ENCODE measurements around the gene RAPGEF5.

GRCh38 chr7:22094413-22095342 is 262.3 kb downstream of the RAPGEF5 start:
- TF ChIP-seq, protein P1, sequence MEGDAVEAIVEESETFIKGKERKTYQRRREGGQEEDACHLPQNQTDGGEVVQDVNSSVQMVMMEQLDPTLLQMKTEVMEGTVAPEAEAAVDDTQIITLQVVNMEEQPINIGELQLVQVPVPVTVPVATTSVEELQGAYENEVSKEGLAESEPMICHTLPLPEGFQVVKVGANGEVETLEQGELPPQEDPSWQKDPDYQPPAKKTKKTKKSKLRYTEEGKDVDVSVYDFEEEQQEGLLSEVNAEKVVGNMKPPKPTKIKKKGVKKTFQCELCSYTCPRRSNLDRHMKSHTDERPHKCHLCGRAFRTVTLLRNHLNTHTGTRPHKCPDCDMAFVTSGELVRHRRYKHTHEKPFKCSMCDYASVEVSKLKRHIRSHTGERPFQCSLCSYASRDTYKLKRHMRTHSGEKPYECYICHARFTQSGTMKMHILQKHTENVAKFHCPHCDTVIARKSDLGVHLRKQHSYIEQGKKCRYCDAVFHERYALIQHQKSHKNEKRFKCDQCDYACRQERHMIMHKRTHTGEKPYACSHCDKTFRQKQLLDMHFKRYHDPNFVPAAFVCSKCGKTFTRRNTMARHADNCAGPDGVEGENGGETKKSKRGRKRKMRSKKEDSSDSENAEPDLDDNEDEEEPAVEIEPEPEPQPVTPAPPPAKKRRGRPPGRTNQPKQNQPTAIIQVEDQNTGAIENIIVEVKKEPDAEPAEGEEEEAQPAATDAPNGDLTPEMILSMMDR (IDR thresholded peaks at IDR 0.05; ENCODE audit: extremely low read depth in 1 of 2, insufficient read depth in 1 of 2, low read depth in 1 of 2, low read length in 2 of 2): peak in 1 of 2 donors; percentile 4
- no peak for TF ChIP-seq EZH2 (IDR thresholded peaks at IDR 0.05; ENCODE audit: borderline replicate concordance, low read depth, low read length, severe bottlenecking)
- TF ChIP-seq POLR2A (IDR thresholded peaks at IDR 0.05; ENCODE audit: low read depth, low read length): no peak
- TF ChIP-seq, protein P2, sequence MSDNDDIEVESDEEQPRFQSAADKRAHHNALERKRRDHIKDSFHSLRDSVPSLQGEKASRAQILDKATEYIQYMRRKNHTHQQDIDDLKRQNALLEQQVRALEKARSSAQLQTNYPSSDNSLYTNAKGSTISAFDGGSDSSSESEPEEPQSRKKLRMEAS (IDR thresholded peaks at IDR 0.05; ENCODE audit: insufficient read depth, insufficient read length): no peak
- no peak for TF ChIP-seq POLR2AphosphoS5 (IDR thresholded peaks at IDR 0.05; ENCODE audit: insufficient read depth, low read depth, low read length)
- TF ChIP-seq JUN (IDR thresholded peaks at IDR 0.05; ENCODE audit: borderline replicate concordance, insufficient read depth, insufficient read length, low read depth): no peak
- no peak for TF ChIP-seq MYC (IDR thresholded peaks at IDR 0.05; ENCODE audit: low read depth, low read length)

All from endothelial cell of umbilical vein (primary cell).